ENCODE results near the gene CEP290.
"Not testable (repeated sequence)": the region's sequence is repeated elsewhere in the genome, so short reads cannot be mapped to it uniquely, and the experiment has no call there.

CEP290 gene

GRCh38 chr12:88036353-88036965 lies 105.4 kb downstream of the CEP290 start:
- peak; percentile 62 for DNase-seq

- DNase-seq = no peak
These were observed 106.0 kb downstream of the CEP290 start for GRCh38 chr12:88035907-88036289.

- peak; percentile 84 for DNase-seq
These were observed 106.5 kb downstream of the CEP290 start for GRCh38 chr12:88035271-88035906.

- DNase-seq = not testable (repeated sequence)
These were observed 110.7 kb downstream of the CEP290 start for GRCh38 chr12:88031161-88031560.

- DNase-seq = no peak
These were observed 112.7 kb downstream of the CEP290 start, which contains the start of gene C12orf50 for GRCh38 chr12:88029093-88029665. C12orf50 (minus strand) TSS chr12:88029401; CDS start chr12:88026962, 2,439 bp downstream.

- no peak for DNase-seq
These were observed 115.7 kb downstream of the CEP290 start for GRCh38 chr12:88026196-88026595.

- no peak for DNase-seq
These were observed 123.9 kb downstream of the CEP290 start for GRCh38 chr12:88017964-88018363.

GRCh38 chr12:88015825-88016224 lies 126.1 kb downstream of the CEP290 start:
- no peak for DNase-seq

GRCh38 chr12:88011755-88012154 lies 130.1 kb downstream of the CEP290 start:
- DNase-seq = no peak

GRCh38 chr12:88006351-88006750 lies 135.5 kb downstream of the CEP290 start:
- no peak for DNase-seq

GRCh38 chr12:88001327-88001726 lies 140.6 kb downstream of the CEP290 start:
- DNase-seq = no peak
